Measurements from ENCODE around the gene PAK3.

GRCh38 chrX:111129921-111130320 is 33.9 kb downstream of the PAK3 start:
- TF ChIP-seq CTCF (IDR thresholded peaks at IDR 0.05; ENCODE audit: low read length) (no peak), EZH2 (optimal IDR thresholded peaks at IDR 0.05; ENCODE audit: low read depth, low read length) (no peak)
